CD4-positive, alpha-beta T cell treated with Interleukin-4 for 1 hour (primary cell): ENCODE measurements around the gene CXCL17.
"Not testable (repeated sequence)": the region's sequence is repeated elsewhere in the genome, so short reads cannot be mapped to it uniquely, and the experiment has no call there.

ENCODE experiments used
- DNase-seq, 2 donors: peaks; one replicate each; pipeline ENCODE4 v3.0.0-alpha.2; 2020 to 2022

The CXCL17 gene

DNA sequence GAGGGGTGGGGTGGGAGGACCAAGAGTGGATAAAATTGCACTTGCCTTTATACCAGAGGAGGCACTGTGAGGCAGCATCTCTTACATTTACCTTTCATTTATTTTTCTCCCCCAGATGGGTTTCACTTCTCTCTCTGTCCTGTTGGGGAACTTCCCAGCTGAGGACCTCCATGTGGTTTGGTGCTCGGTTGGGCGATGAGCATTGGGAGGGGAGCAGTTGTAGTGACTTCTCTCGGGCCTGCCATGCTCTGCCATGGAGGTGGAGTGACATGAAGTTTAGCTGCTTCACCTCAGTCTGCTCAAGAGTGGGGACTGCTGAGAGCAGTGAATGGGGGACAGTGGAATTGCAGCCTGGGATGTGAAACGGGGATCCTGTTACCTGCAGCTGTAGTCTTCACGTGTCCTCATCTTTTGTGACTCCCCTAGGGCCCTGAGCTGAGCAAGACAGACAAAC is 23.1 kb upstream of the CXCL17 start:
- peak in 1 of 2 donors; percentile 57 for DNase-seq

DNA sequence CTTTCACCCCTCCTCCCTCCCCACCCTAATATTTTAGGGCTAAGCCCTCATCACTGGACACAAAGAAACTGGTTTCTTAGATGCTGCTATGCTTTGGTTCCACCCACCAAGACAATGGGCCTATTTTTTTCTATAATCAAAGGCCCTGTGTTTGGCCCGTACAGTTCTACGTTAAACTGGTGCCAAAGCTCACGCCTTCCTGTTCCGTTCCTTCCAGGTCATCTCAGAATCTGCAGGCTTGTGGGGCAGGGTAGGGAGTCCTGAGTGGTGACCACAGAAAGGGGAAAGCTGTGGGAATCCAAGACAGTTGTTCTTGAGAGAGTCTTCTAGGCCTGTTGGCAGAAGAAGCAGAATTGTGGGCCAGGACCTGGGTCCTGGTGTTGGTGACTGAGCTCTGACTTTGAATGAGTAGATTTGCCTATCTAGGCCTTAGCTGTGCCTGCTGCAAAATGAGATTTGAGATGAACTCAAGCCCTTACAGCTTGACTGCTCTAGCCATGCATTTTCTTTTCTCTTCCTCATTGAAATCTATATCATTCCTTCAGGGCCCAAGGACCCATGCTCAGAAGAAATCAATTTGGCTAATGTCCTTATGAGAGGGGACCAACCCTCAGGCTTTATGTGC is 19.1 kb upstream of the CXCL17 start:
- no peak for DNase-seq

DNA sequence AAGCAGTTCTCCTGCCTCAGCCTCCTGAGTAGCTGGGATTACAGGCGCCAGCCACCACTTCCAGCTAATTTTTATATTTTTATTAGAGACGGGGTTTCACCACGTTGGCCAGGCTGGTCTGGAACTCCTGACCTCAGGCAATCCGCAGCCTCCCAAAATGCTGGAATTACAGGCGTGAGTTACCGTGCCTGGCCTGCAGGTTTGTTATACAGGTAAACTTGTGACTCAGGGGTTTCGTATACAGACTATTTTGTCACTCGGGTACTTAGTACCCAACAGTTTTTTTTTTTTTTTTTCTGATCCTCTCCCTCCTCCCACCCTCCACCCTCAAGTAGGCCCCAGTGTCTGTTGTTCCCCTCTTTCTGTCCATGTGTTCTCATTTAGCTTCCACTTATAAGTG is 18.5 kb upstream of the CXCL17 start:
- DNase-seq: not testable (repeated sequence)

DNA sequence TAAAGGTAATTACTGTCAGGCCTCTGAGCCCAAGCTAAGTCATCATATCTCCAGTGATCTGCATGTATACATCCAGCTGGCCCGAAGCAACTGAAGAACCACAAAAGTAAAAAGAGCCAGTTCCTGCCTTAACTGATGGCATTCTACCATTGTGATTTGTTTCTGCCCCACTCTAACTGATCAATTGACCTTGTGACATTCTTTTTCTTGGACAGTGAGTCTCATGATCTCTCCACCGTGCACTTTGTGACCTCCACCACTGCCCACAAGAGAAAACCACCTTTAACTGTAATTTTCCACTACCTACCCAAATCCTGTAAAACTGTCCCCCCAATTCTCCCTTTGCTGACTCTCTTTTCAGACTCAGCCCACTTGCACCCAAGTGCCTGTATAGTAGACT is 17.2 kb upstream of the CXCL17 start:
- DNase-seq: no peak

DNA sequence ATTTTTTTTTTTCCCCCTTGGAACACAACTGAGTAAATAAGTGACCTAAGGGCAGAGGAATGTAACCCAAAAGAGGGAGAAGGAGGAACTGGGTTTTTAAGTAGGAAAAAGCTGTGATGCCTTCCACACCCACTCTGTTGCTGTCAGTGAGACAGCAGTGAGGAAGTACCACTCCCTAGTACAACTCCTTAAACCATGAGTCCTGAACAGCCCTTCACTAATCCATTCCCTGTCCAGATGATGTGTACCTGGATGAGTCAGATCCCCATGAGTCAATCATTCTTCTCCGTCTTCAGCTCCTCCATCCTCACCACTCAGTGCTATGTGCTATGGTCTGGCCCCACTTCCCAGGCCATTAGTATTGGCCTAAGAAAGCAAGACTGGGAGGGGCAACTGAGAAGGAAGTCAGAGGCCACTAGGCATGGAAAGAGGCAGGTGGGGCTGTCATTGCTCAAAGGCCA is 12.9 kb upstream of the CXCL17 start:
- DNase-seq: no peak

DNA sequence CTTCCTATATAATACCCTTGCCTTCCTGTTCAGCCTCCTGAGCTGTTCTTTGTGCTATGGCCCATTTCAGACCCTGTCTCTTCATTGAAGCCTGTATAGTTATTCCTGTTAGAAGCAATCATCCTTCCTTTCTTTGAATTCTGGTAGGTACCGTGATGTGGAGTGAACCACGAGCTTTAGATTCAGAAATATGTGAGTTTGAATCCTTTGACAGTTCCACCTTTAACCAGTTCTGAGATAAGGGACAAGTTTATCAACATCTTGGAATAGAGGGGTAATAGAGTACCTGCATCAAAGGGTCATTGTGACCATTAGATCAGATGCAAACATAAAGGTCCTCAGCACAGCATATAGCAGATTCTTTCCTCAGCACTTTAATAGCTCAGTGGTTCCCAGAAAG is 12.3 kb upstream of the CXCL17 start:
- no peak for DNase-seq

DNA sequence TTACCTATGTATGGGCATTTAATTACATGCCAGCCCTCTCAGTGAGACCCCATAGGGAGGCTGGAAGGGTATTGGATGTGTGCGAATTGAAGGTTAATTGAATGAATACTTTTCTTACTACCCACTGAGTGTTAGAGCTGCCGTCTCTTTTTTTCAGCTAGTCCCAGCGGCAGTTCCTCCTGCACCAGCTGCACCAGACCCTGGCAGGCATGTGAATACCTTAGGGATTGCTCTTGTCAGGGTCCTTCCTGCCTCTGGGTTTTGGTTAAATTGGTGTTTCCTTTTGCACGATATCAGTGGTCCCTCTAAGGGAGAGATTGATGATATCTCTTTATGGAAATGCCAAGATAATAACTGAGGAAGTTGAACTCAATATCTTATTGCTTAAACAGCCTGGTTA is 9.8 kb upstream of the CXCL17 start:
- DNase-seq: no peak

DNA sequence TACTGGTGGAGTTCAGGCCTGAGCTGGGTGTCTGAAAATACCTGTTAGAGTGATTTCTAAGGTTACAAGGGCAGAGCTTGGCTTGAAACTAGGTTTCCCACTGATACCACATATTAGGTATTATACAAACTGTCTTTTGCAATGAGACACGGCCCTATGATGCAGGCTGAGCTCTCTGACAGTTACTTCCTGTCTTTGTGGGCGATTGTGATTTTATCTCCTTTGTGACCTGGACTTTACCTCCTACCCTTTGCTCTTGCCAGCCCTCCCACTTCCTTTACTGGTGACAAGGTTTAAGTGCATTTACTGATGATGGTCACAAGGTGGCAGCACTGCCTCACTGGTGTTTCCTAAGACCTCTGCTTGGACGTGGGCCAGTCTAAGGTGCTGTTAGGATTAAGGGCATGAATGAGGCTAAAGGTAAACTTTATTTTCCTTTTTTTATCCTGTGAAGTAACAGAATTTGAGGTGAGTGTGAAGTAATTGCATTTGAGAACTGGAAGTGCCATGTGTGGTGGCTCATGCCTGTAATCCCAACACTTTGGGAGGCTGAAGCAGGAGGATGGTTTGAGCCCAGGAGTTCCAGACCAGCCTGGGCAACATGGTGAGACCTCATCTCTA is 7.7 kb upstream of the CXCL17 start:
- DNase-seq: peak; percentile 89 to 92

DNA sequence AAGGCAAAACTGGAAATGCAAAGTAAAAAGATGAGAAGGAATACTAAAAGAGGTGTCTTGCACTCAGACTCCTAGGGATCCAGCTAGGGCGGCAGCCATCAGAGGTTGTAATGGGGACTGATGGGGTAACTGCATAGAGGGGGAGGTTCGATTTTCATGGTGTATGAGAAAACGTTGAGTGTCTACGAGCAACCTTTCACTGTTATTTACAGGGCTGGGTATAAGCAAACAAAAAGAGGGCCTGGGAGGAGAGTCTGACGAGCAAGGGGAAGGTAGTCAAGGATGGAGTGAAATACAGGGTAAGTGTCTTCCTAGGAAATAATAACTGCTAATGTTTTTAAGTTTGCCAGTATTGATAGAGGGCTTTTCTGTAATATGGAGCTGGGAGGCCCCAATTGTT is 5.6 kb upstream of the CXCL17 start:
- not testable (repeated sequence) for DNase-seq

DNA sequence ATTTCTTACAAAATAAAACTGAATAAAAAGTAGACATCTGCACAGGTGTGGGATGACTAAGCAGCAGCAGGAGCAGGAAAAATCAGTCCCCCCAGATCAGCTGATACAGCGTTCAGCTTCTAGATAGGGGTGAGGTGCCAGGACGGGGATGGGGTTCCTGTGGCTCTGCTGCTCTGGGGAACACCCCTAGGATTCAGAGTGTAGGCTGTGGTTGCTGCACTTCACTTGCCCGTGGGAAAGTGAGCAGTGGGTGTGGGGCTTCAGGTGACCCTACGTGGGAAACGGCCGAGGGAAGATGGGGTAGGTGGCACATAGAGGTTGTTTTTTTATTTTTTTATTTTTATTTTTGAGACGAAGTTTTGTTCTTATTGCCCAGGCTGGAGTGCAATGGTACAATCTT is 3.2 kb upstream of the CXCL17 start:
- DNase-seq: no peak

DNA sequence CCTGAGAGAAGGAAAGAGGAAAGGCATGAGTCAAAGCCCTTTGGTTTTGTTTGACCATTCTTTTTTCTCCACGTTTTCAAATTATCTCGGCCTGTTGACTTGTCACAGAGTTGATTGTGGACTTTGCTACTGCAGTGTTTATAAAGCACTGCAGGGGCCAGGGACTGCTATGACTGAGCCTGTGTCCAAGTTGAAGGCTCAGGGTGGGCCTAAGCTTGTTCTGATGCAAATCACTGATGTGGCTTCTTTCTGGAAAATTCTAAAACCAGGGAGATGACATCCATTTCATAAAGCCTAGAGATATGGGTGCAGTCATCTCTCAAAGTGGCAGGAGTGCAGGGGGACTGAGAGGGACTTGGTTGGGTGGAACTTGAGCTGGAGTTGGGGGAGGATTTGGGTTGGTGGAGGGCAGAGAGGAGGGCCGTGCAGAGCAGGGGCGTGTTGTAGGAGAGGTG is 1.2 kb upstream of the CXCL17 start:
- no peak for DNase-seq

DNA sequence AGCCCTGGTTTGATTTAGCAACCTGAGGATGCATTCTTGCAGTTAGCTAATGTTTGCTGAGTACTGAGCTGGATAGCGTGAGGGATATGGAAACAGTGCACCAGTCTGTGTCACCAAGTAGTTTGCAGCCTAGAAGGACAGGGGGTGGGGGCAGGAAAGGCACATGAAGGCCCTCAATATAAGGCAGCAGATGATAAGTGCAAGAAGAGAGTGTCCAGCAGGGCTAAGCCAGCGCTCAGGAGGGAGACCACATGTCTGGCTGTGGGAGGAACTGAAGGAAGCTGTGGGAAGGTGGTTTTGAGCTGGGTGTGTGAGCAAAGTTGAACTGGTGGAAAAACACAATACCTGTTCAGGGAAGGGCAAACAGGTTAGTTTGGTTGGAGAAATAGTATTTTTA is 1.7 kb downstream of the CXCL17 start:
- peak in 1 of 2 donors; percentile 18 for DNase-seq

DNA sequence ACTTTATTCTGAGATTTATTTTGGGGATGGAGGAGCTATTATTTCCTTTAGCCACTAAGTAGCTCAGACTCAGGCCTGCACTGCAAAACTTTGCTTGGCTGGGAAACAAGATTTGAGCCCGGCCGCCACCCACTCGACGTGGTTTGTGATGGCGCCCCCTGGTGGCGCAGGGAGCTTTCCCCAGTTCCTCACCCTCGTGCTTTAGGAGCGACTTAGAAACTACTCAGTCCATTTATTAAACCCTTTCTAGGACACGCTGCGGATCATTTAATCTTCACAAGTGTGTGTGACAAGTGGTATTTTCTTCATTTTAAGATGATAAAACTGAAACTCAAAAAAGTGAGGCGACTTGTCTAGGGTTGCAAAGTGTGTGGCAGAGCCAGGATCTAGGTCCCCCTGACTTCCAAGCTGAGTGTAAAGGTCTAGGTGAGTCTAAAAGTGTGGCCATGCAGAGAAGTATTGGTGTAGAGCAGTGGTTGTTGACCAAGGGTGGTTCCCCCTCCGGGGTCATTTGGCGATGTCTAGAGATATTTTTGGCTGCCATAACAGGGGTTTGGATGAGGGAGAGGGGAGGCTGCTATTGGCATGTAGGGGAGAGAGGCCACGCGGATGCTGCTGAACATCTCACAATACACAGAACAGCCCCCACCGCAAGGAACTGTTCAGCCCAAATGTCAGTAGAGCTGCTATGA is 2.2 kb downstream of the CXCL17 start:
- peak; percentile 75 to 76 for DNase-seq

DNA sequence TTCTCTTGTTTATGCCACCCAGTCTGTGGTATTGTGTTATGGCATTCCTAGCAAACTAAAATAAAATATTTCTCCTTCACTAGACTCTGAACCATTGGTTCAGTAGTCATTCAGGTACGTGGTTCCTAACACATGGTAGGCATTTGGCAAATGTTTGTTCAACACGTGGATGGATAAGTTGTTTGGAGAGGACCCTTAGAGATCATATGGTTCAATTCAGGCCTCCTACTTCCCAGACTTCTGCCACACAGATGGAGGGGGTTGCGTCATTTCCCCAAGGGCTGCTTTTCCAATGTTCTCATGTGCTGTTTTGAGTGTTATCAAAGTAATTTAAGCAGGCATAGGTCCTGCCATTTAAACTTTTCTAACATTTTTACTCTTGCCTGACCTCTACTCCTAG is 6.7 kb downstream of the CXCL17 start:
- DNase-seq: no peak

DNA sequence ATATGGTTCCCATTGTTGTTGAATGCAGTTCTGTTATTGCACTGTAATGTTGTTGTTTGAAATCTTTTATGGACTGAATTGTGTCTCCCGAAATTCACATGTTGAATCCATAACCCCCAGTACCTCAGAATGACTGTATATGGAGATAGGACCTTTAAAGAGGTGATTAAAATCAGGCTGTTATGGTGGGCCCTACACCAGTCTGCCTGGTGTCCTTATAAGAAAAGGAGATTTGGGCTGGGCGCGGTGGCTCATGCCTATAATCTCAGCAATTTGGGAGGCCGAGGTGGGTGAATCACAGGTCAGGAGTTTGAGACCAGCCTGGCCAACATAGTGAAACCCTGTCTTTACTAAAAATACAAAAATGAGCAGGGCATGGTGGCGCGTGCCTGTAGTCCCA is 7.4 kb downstream of the CXCL17 start:
- no peak for DNase-seq

DNA sequence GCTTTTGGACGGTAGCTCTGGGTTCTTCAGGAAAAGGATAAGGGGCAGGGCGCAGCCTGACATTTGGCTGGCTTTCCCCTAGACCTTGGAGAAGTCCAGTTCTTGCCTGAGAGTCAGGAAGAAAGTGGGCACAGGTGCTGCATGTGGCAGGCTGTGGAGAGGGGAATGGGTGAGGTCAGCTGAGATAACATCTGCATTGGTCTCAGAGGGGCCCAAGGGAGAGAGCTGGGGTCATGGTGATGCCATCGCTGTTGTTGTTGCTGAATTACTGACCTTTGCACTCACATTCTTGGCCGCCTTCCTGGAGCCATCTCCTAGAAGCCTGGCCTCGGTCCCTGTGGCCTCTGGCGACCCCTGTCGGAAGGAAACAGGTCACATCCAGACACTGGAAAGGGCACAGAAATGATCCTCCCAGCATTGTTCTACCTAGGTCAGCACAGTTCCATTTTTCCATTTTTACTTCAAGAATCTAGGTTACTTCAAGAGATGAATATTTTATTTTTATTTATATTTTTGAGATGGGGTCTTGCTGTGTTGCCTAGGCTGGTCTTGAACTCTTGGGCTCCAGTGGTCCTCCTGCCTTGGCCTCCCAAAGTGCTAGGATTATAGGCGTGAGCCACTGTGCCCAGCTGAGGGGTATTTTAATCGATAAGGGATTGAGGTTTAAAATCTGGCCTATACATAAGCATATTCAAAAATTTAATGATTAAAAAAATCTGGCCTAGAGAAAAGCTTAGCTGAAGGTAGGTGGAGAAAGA is 9.1 kb downstream of the CXCL17 start:
- DNase-seq: peak; percentile 64 to 70

DNA sequence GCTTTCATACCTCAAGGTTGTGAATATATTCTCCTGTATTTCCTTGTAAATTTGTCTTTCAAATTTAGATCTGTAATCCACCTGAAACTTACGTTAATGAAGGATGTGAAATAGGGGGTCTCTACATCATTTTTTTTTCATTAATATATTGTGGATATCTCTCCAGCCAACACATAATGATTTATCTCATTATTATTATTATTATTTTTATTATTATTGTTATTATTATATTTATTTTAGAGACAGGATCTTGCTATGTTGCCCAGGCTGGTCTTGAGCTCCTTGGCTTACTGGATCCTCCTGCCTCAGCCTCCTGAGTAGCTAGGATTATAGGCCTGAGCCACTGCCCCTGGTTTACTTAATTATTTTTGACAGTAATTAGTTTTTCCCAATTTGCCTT is 11.3 kb downstream of the CXCL17 start:
- DNase-seq: no peak

DNA sequence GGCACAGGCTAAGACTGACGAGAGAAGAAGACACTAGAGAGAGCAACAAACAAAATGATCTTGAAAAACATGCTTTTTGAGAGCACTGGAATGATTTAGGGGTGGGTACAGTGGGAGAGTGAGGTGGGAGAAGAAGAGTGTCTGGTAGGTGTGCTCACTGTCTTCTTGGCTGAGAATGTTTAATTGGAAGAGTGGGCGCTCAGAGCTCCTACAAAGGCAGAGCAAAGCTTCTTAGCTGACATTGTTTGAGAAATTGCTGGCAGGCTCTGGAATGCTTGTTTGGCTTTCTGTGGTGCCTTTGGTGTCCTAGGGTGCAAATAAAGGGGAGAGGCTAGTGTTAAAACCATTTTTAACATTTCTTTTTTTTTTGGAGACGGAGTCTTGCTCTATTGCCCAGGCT is 14.1 kb downstream of the CXCL17 start:
- no peak for DNase-seq

DNA sequence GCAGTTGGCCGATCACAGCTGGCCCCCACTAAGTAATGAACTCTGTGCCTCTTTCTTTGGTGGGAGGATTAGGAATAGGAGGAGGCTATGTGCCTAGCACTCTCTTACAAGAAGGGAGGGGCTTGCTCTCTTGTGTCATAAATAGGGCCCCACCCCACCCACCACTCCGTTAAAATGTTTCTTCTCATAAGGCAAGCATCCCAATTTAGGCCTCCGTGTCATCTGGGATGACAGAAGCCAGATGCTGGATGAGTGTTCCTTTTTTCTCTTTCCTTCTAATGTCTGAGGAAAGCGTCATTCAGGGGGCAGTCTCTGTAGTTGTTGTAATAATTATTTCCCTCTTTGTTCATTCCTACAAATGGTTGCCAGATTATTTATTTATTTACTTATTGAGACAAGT is 15.4 kb downstream of the CXCL17 start, which contains the start of gene LIPE:
TSS of gene LIPE (minus strand) at position 76 of the 400 bp plus-strand sequence. CDS start 239 bp downstream, outside the sequence.
- no peak for DNase-seq

DNA sequence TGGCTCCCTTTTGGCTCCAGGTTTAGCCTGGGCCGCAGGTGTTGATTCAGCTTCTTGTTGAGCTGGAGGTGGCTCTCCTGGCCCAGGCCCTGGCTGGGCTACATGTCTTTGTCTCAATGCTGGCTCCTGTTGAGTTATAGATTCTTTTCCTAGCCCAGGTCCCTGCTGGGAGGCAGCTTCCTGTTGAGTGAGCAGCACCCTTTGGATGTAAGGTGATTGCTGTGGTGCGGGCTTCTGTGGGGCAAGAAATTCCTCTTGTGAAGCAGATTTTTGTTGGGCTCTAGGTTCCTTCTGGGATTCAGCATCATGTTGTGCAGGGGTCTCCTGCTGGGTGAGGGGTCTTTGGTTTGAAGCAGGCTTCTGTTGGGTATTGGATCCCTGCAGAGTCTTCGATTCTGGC is 16.1 kb downstream of the CXCL17 start:
- DNase-seq: no peak

DNA sequence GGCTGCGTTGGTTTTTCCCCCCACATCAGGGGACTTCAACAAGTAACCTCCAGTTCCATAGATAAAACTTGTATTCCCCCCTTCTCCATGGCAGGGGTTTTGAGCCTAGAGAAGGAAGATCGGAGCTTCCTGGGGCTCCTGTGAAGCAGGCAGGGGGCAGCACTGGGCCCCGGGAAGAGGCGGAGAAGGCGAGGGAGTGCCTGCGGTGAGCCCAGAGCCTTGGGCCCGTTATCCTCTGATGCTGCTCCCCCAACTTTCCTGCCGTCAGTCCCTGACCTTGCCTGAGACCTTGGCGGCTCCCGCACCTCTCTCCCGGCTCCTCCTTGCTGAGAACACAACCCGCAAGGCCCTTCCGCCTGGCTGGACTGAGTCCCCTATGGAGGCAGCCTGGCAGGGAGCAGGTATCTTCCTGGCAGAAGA is 18.0 kb downstream of the CXCL17 start:
- no peak for DNase-seq

DNA sequence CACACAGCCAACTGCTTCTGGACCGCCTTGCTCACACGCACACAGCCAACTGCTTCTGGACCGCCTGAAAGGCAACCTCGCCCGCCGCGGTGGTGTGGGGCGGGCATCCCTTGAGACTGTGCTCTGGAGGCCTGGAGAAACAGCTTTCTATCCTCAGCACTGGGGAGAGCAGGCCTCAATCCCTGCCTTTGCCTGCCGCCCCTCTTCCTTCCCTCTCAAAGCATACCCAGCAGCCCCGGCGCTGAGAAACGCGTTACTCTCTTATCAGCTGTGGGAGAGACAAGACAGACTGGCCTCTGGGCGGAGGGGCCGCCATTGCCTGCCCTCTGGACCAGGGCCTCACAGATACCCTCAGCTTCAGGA is 18.4 kb downstream of the CXCL17 start:
- no peak for DNase-seq
